Measurements from ENCODE around the gene KRTCAP2.

The KRTCAP2 gene

GRCh38 chr1:155210314-155211104 lies 37.4 kb upstream of the KRTCAP2 start:
- Histone ChIP-seq H3K4me1 (peaks cover 7% of the 10 kb centered on the region), H3K27me3 (no peaks in the 10 kb centered on the region), H3K9me3 (no peaks in the 10 kb centered on the region), H3K4me3 (ENCODE audit: low read depth, low read length) (no peak overlapping the region), H3K36me3 (peaks cover 7% of the 10 kb centered on the region; the same call in 1 of the 2 replicates)
- TF ChIP-seq CTCF (IDR thresholded peaks at IDR 0.05; ENCODE audit: low read depth, low read length), result no peak
- no peak for DNase-seq

GRCh38 chr1:155209312-155209721 lies 36.2 kb upstream of the KRTCAP2 start:
- no peak for DNase-seq
- H3K4me1 ChIP-seq, result peaks cover 7% of the 10 kb centered on the region
- no peaks in the 10 kb centered on the region for H3K27me3 ChIP-seq
- peaks cover 7% of the 10 kb centered on the region; the same call in 1 of the 2 replicates for H3K36me3 ChIP-seq
- TF ChIP-seq CTCF (IDR thresholded peaks at IDR 0.05; ENCODE audit: low read depth, low read length), result no peak
- peak overlapping the region; percentile 99 for H3K4me3 ChIP-seq (ENCODE audit: low read depth, low read length)
- no peaks in the 10 kb centered on the region for H3K9me3 ChIP-seq

- H3K27me3 ChIP-seq, result no peaks in the 10 kb centered on the region
- peaks cover 7% of the 10 kb centered on the region for H3K4me1 ChIP-seq
- no peak for TF ChIP-seq CTCF (IDR thresholded peaks at IDR 0.05; ENCODE audit: low read depth, low read length)
- DNase-seq, result peak; percentile 93
- H3K36me3 ChIP-seq, result peaks cover 7% of the 10 kb centered on the region; the same call in 1 of the 2 replicates
- H3K4me3 ChIP-seq (ENCODE audit: low read depth, low read length), result peak within 1 kb of the TSS; percentile 99
- H3K9me3 ChIP-seq, result no peaks in the 10 kb centered on the region
These were observed 35.6 kb upstream of the KRTCAP2 start, which contains the start of gene MTX1 for GRCh38 chr1:155208541-155209311. Gene MTX1, plus strand, starts transcription at chr1:155208695. Its CDS starts 110 bp downstream, at chr1:155208805.

GRCh38 chr1:155207806-155208540 lies 34.9 kb upstream of the KRTCAP2 start, which contains the start of gene THBS3:
Gene THBS3, minus strand, starts transcription at chr1:155207897. Its CDS starts 21 bp downstream, at chr1:155207876.
- peak; percentile 67 for DNase-seq
- Histone ChIP-seq H3K36me3 (peaks cover 7% of the 10 kb centered on the region; the same call in 1 of the 2 replicates), H3K4me3 (ENCODE audit: low read depth, low read length) (peak within 1 kb of the TSS; percentile 99), H3K9me3 (no peaks in the 10 kb centered on the region), H3K27me3 (no peaks in the 10 kb centered on the region), H3K4me1 (peaks cover 7% of the 10 kb centered on the region)
- TF ChIP-seq CTCF (IDR thresholded peaks at IDR 0.05; ENCODE audit: low read depth, low read length), result no peak

GRCh38 chr1:155206891-155207805 lies 34.0 kb upstream of the KRTCAP2 start:
- Histone ChIP-seq H3K27me3 (no peaks in the 10 kb centered on the region), H3K36me3 (peaks cover 7% of the 10 kb centered on the region; the same call in 1 of the 2 replicates), H3K9me3 (no peaks in the 10 kb centered on the region), H3K4me3 (ENCODE audit: low read depth, low read length) (peak overlapping the region; percentile 99), H3K4me1 (peaks cover 7% of the 10 kb centered on the region)
- peak; percentile 89 for DNase-seq
- peak; percentile 98 for TF ChIP-seq CTCF (IDR thresholded peaks at IDR 0.05; ENCODE audit: low read depth, low read length)

Data from BE2C (cell line).